GM23248 (cell line): ENCODE measurements around the gene DKC1. TPM values are rescaled to one million over a fixed set of nuclear protein-coding genes. Genes with fewer than 3 reads are reported as not detected.

Source experiments
- DNase-seq: peaks from one replicate; pipeline ENCODE4 v3.0.0-alpha.2; 2015
- H2AFZ ChIP-seq: fragments of 200-600 bp; sonication (generic); 2 replicates; pipeline ENCODE4 v1.6.1; 2016; ENCODE audit warnings: antibody characterized with exemption
- H3F3A ChIP-seq: fragments of 200-600 bp; sonication (generic); 2 replicates; pipeline ENCODE4 v1.6.1; 2016; ENCODE audit warnings: mild to moderate bottlenecking, antibody characterized with exemption, mixed run types; ENCODE audit not compliant: insufficient read depth
- H3K27ac ChIP-seq: fragments of 200-600 bp; sonication (generic); 2 replicates; pipeline ENCODE4 v1.5.1; 2016; ENCODE audit warnings: mild to moderate bottlenecking
- H3K27me3 ChIP-seq: fragments of 200-600 bp; sonication (generic); replicated peaks from 2 replicates; pipeline ENCODE4 v1.6.1; 2016; ENCODE audit warnings: mild to moderate bottlenecking; ENCODE audit not compliant: insufficient read depth
- H3K36me3 ChIP-seq: fragments of 200-600 bp; sonication (generic); 2 replicates; pipeline ENCODE4 v1.6.1; 2016; ENCODE audit warnings: low read depth, mild to moderate bottlenecking
- H3K4me1 ChIP-seq: fragments of 200-600 bp; sonication (generic); 2 replicates; pipeline ENCODE4 v1.6.1; 2016; ENCODE audit warnings: mild to moderate bottlenecking; ENCODE audit not compliant: insufficient read depth
- H3K4me2 ChIP-seq: fragments of 200-600 bp; sonication (generic); one replicate; pipeline ENCODE4 v1.6.1; 2016; ENCODE audit warnings: mild to moderate bottlenecking; ENCODE audit not compliant: unreplicated experiment
- H3K4me3 ChIP-seq: fragments of 200-600 bp; sonication (generic); 2 replicates; pipeline ENCODE4 v1.5.1; 2016; ENCODE audit warnings: mild to moderate bottlenecking
- H3K79me2 ChIP-seq: fragments of 200-600 bp; sonication (generic); 2 replicates; pipeline ENCODE4 v1.6.1; 2016; ENCODE audit warnings: mild to moderate bottlenecking; ENCODE audit not compliant: insufficient read depth
- H3K9ac ChIP-seq: fragments of 200-600 bp; sonication (generic); 2 replicates; pipeline ENCODE4 v1.6.1; 2016; ENCODE audit warnings: mild to moderate bottlenecking
- H3K9me2 ChIP-seq: fragments of 200-600 bp; sonication (generic); 2 replicates; pipeline ENCODE4 v1.6.1; 2016; ENCODE audit warnings: mixed run types, mild to moderate bottlenecking, moderate library complexity; ENCODE audit not compliant: insufficient read depth
- H3K9me3 ChIP-seq: fragments of 200-600 bp; sonication (generic); one replicate; pipeline ENCODE4 v1.6.1; 2017; ENCODE audit warnings: low read depth
- H4K20me1 ChIP-seq: fragments of 200-600 bp; sonication (generic); 2 replicates; pipeline ENCODE4 v1.6.0; 2016; ENCODE audit not compliant: insufficient read depth
- EZH2 ChIP-seq: fragments of 200-600 bp; sonication (generic); IDR thresholded peaks from 2 replicates; pipeline ENCODE4 v1.6.1; 2018; ENCODE audit warnings: antibody characterized with exemption, mild to moderate bottlenecking; ENCODE audit not compliant: insufficient read depth, poor library complexity, severe bottlenecking
- EZH2phosphoT487 ChIP-seq: fragments of 200-600 bp; sonication (generic); IDR thresholded peaks from 2 replicates; pipeline ENCODE4 v1.6.1; 2018; ENCODE audit warnings: antibody characterized with exemption, moderate library complexity, mild to moderate bottlenecking, low read depth; ENCODE audit not compliant: insufficient read depth
- WGBS, 2 experiments: methylation state at CpG; one replicate each; pipeline ENCODE4 v1.1.6; 2015 to 2017; ENCODE audit warnings: low lambda C conversion rate in 2 of 2, low coverage in 1 of 2; ENCODE audit errors: missing lambda C conversion rate in 2 of 2; 5-methylcytosine and 5-hydroxymethylcytosine counted together
- in situ Hi-C: fragments of 300-500 bp; cut with MboI; formaldehyde crosslinking; loops from 2 replicates; pipeline ENCODE4 v1.15.0; 2020
- polyA plus RNA-seq: library from polyadenylated mRNA; unstranded; fragments of >200 nt; fragmentation: Nextera tagmentation; extraction: Ambion mirVana; gene quantifications from 2 replicates; pipeline ENCODE4 v1.2.1, GENCODE V29; 2016
- total RNA-seq: library from RNA; depleted of rRNA; stranded (reverse); fragments of >200 nt; shearing (Covaris generic); gene quantifications from 2 replicates; pipeline ENCODE4 v1.2.3, GENCODE V29; 2014; rRNA removed

The DKC1 gene
- 30.0 and 40.1 TPM in 2 replicates for total RNA-seq
- polyA plus RNA-seq = 41.3 and 42.9 TPM in 2 replicates

DNA sequence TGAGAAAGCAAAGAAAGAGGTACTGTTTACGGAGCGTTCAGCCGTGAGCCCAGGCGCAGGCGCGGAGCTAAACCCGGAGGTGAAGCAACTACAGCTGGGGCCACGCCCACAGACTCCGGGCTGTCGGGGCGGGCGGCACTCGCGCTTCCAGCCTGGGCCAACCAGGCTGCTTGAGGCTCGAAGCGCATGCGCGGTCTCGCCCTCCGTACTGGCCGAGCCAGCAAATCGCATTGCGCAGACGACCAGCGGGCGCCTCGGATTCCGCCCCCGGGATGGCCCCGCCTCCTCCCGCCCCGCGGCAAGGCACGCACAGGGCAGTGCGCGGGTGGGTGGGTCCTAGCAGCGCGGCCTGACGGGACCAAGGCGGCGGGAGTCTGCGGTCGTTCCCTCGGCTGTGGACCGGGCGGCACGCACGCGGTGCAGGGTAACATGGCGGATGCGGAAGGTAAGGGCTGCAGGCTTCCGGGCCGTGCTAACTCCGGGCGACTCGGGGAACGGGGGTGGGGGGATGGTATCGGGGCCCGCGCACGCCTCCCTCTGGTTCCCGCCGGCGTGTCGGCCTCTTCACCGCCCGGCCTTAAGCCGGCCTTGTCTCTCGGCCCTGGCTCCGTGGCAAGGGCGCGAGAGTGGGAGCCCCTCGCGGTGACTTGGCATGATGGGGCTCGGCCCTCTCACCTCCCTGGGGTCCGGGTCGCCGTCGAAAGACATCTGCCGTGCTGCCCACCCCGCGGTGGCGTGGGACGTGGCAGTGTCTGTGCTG, at the start of gene DKC1:
DKC1 (plus strand) TSS at position 328 of the 760 bp plus-strand sequence; CDS start at position 430, 102 bp downstream.
- H3K4me1 ChIP-seq = 0 out of 2 replicates have a peak, but pooled peaks cover 3% of the 10 kb centered on the region

DNA sequence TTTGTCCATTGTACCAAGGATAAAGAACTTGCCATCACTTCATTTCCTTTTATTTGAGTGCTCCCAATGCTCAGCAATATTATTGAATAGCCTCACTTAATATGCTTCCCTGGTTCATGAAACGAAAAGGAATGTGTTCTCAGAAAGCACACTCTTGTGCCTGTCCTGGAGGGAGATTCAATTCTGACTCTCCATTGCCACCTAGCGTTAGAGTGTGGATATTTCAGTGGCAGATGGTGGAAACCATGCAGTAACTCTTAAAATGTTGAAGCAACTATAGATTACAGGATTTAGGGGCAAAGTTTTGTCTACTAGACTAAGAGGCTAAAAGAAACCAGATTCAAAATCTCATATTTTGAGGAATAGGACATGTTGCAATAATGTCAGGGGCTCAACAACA, 47.7 kb upstream of the DKC1 start:
- WGBS, 2 experiments = 0% methylated on average over 2 of the region's 2 CpGs
- in situ Hi-C loops = no loop called here
- Histone ChIP-seq H3K79me2 (no peaks in the 10 kb centered on the region), H3K4me1 (peaks cover 10% of the 10 kb centered on the region), H3K9me2 (no peaks in the 10 kb centered on the region), H3K9ac (no peak overlapping the region), H2AFZ (no peak overlapping the region), H3K27ac (no peak overlapping the region), H3K4me2 (no peak overlapping the region), H3K9me3 (no peaks in the 10 kb centered on the region), H3K4me3 (no peak overlapping the region), H4K20me1 (no peaks in the 10 kb centered on the region), H3K27me3 (no peaks in the 10 kb centered on the region), H3F3A (peaks cover 12% of the 10 kb centered on the region; the same call in 1 of the 2 replicates), H3K36me3 (no peaks in the 10 kb centered on the region)
- DNase-seq = peak; percentile 44
- TF ChIP-seq EZH2 (no peak), EZH2phosphoT487 (no peak)

More for the DNA sequence above, at the start of gene DKC1:
- peak within 1 kb of the TSS; percentile 96 for H3K4me3 ChIP-seq
- no peak for TF ChIP-seq EZH2
- no peak for TF ChIP-seq EZH2phosphoT487
- H3K36me3 ChIP-seq = peaks cover 19% of the 10 kb centered on the region; the same call in 1 of the 2 replicates
- H4K20me1 ChIP-seq = no peaks in the 10 kb centered on the region
- peak; percentile 95 for DNase-seq
- H3K27me3 ChIP-seq = no peaks in the 10 kb centered on the region
- peaks cover 41% of the 10 kb centered on the region for H3K79me2 ChIP-seq
- in situ Hi-C loops = no loop called here
- WGBS, 2 experiments = 1 to 2% methylated on average over 35 to 41 of the region's 84 CpGs
- H3K9me2 ChIP-seq = no peaks in the 10 kb centered on the region
- peak within 1 kb of the TSS; percentile 92 for H3K9ac ChIP-seq
- H3F3A ChIP-seq = no peaks in the 10 kb centered on the region
- peak within 1 kb of the TSS; percentile 98 for H2AFZ ChIP-seq
- H3K4me2 ChIP-seq = peak within 1 kb of the TSS; percentile 93
- H3K9me3 ChIP-seq = no peaks in the 10 kb centered on the region
- H3K27ac ChIP-seq = peak within 1 kb of the TSS; percentile 79

DNA sequence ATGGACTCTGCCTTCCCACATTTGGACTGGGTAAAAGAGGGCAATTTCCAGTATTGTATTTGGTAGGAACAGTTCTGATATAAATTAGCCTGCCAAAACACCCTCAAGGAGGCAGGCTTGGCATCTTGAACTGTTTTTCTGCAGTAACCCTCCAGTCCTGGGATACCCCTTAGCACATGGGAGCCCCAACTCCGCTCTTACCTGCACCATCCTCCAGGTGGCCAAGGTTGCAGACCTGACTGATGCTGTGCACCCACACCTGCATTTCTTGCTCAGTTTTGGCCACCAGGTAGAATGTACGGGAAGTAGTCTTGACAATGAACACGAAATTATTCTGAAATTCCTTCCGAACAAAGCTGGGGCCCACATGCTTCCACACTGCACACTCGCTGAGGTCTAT, 46.8 kb upstream of the DKC1 start:
- H2AFZ ChIP-seq = no peak overlapping the region
- no peak for DNase-seq
- in situ Hi-C loops = no loop called here
- no peak overlapping the region for H3K4me3 ChIP-seq
- peaks cover 10% of the 10 kb centered on the region for H3K4me1 ChIP-seq
- H3K9me2 ChIP-seq = no peaks in the 10 kb centered on the region
- no peaks in the 10 kb centered on the region for H3K9me3 ChIP-seq
- H3K9ac ChIP-seq = no peak overlapping the region
- no peaks in the 10 kb centered on the region for H3K27me3 ChIP-seq
- TF ChIP-seq EZH2 (no peak), EZH2phosphoT487 (no peak)
- H3K4me2 ChIP-seq = no peak overlapping the region
- no peaks in the 10 kb centered on the region for H3K36me3 ChIP-seq
- H3K79me2 ChIP-seq = no peaks in the 10 kb centered on the region
- peaks cover 12% of the 10 kb centered on the region; the same call in 1 of the 2 replicates for H3F3A ChIP-seq
- WGBS, 2 experiments = 81 to 86% methylated on average over 1 to 5 of the region's 5 CpGs
- no peaks in the 10 kb centered on the region for H4K20me1 ChIP-seq
- H3K27ac ChIP-seq = no peak overlapping the region

DNA sequence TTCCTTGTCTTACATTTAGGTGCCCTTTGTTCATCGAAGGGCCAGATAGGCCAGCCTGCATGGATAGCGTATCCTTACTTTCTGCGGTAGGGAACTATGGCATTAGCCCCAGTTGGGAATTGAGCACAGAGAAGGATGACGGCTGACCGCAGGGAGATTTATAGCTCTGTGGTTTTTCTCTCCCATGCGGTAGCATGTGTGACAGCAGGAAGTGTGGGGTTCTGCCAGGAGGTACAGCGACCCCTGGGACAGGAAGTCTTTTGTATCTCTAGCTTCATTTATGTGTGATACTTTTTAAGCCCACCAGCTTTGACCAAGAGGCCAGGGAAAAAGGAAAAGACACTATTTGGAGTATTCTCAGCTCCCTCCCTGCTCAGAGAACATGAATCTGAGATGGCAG, 44.8 kb upstream of the DKC1 start:
- no peak overlapping the region for H3K27ac ChIP-seq
- no peaks in the 10 kb centered on the region for H3K79me2 ChIP-seq
- no peaks in the 10 kb centered on the region for H3K27me3 ChIP-seq
- in situ Hi-C loops = no loop called here
- WGBS, 2 experiments = 85% methylated on average over 7 of the region's 7 CpGs
- DNase-seq = no peak
- peaks cover 5% of the 10 kb centered on the region; the same call in 1 of the 2 replicates for H3F3A ChIP-seq
- no peaks in the 10 kb centered on the region for H3K36me3 ChIP-seq
- TF ChIP-seq EZH2 (no peak), EZH2phosphoT487 (no peak)
- no peaks in the 10 kb centered on the region for H4K20me1 ChIP-seq
- H3K4me2 ChIP-seq = no peak overlapping the region
- peaks cover 2% of the 10 kb centered on the region; the same call in 1 of the 2 replicates for H3K4me1 ChIP-seq
- no peaks in the 10 kb centered on the region for H3K9me2 ChIP-seq
- no peaks in the 10 kb centered on the region for H3K9me3 ChIP-seq
- no peak overlapping the region for H3K9ac ChIP-seq
- H3K4me3 ChIP-seq = no peak overlapping the region
- H2AFZ ChIP-seq = no peak overlapping the region
